ENCODE measurements around the gene KLHL29.

Gene KLHL29

GRCh38 chr2:23756593-23757292 is 371.8 kb downstream of the KLHL29 start:
- no peak for DNase-seq

- peak; percentile 84 for DNase-seq
Observed at GRCh38 chr2:23757686-23758433, 372.9 kb downstream of the KLHL29 start.

Data from HCEC 1CT (cell line).